NK-92 (cell line): ENCODE measurements around the gene BICRA.
"Not testable (repeated sequence)": the region's sequence is repeated elsewhere in the genome, so short reads cannot be mapped to it uniquely, and the experiment has no call there.

Experiments used
- DNase-seq: peaks from one replicate; lab custom pipeline; 2025; ENCODE audit not compliant: unreplicated experiment; lab: John Stamatoyannopoulos, UW

The BICRA gene

GRCh38 chr19:47658431-47659348 is 49.8 kb downstream of the BICRA start:
- DNase-seq, result no peak

GRCh38 chr19:47660435-47660832 is 51.5 kb downstream of the BICRA start:
- no peak for DNase-seq

GRCh38 chr19:47661161-47661560 is 52.2 kb downstream of the BICRA start:
- DNase-seq, result no peak

- DNase-seq, result no peak
Observed at GRCh38 chr19:47661611-47662010, 52.7 kb downstream of the BICRA start.

GRCh38 chr19:47663435-47663910 is 54.5 kb downstream of the BICRA start:
- DNase-seq, result no peak

GRCh38 chr19:47663911-47664771 is 55.2 kb downstream of the BICRA start:
- DNase-seq, result no peak

GRCh38 chr19:47668556-47668955 is 59.6 kb downstream of the BICRA start:
- DNase-seq, result not testable (repeated sequence)

GRCh38 chr19:47670736-47671135 is 61.8 kb downstream of the BICRA start:
- no peak for DNase-seq

GRCh38 chr19:47671499-47671898 is 62.6 kb downstream of the BICRA start:
- no peak for DNase-seq

- no peak for DNase-seq
Observed at GRCh38 chr19:47673426-47673825, 64.5 kb downstream of the BICRA start.

GRCh38 chr19:47674548-47674947 is 65.6 kb downstream of the BICRA start:
- no peak for DNase-seq

GRCh38 chr19:47675271-47675670 is 66.3 kb downstream of the BICRA start:
- DNase-seq, result no peak

- DNase-seq, result no peak
Observed at GRCh38 chr19:47675859-47676258, 66.9 kb downstream of the BICRA start.

- DNase-seq, result no peak
Observed at GRCh38 chr19:47676811-47677210, 67.9 kb downstream of the BICRA start.

- no peak for DNase-seq
Observed at GRCh38 chr19:47679251-47679900, 70.4 kb downstream of the BICRA start.

- no peak for DNase-seq
Observed at GRCh38 chr19:47679922-47680857, 71.3 kb downstream of the BICRA start.

GRCh38 chr19:47680858-47681332 is 72.0 kb downstream of the BICRA start:
- DNase-seq, result no peak

- no peak for DNase-seq
Observed at GRCh38 chr19:47681388-47681787, 72.5 kb downstream of the BICRA start.

- DNase-seq, result no peak
Observed at GRCh38 chr19:47681936-47682335, 73.0 kb downstream of the BICRA start.

GRCh38 chr19:47682939-47683338 is 74.0 kb downstream of the BICRA start:
- no peak for DNase-seq
